Measurements from ENCODE around the gene ABRACL.

ABRACL gene

GRCh38 chr6:139010674-139011073 lies 17.9 kb upstream of the ABRACL start:
- DNase-seq (ENCODE audit: low spot score) = no peak
- in situ Hi-C loops (cut with MboI; ENCODE audit: low pct_unique_long_range_greater_than_20kb, low sequenced_read_pairs, unreplicated experiment) = no loop called here
- no peak for TF ChIP-seq CTCF (IDR thresholded peaks at IDR 0.05; ENCODE audit: extremely low read depth, insufficient read depth, missing control alignments)

GRCh38 chr6:139011980-139012379 lies 16.6 kb upstream of the ABRACL start:
- no peak for DNase-seq (ENCODE audit: low spot score)
- TF ChIP-seq CTCF (IDR thresholded peaks at IDR 0.05; ENCODE audit: extremely low read depth, insufficient read depth, missing control alignments) = no peak
- in situ Hi-C loops (cut with MboI; ENCODE audit: low pct_unique_long_range_greater_than_20kb, low sequenced_read_pairs, unreplicated experiment) = no loop called here

GRCh38 chr6:139013185-139013800 lies 15.3 kb upstream of the ABRACL start:
- TF ChIP-seq CTCF (IDR thresholded peaks at IDR 0.05; ENCODE audit: extremely low read depth, insufficient read depth, missing control alignments) = no peak
- DNase-seq (ENCODE audit: low spot score) = no peak
- in situ Hi-C loops (cut with MboI; ENCODE audit: low pct_unique_long_range_greater_than_20kb, low sequenced_read_pairs, unreplicated experiment) = no loop called here

- in situ Hi-C loops (cut with MboI; ENCODE audit: low pct_unique_long_range_greater_than_20kb, low sequenced_read_pairs, unreplicated experiment) = no loop called here
- DNase-seq (ENCODE audit: low spot score) = no peak
- TF ChIP-seq CTCF (IDR thresholded peaks at IDR 0.05; ENCODE audit: extremely low read depth, insufficient read depth, missing control alignments) = no peak
These were observed 13.6 kb upstream of the ABRACL start for GRCh38 chr6:139014945-139015344.

- in situ Hi-C loops (cut with MboI; ENCODE audit: low pct_unique_long_range_greater_than_20kb, low sequenced_read_pairs, unreplicated experiment) = no loop called here
- DNase-seq (ENCODE audit: low spot score) = peak; percentile 50
- no peak for TF ChIP-seq CTCF (IDR thresholded peaks at IDR 0.05; ENCODE audit: extremely low read depth, insufficient read depth, missing control alignments)
These were observed 12.0 kb upstream of the ABRACL start for GRCh38 chr6:139016337-139017213.

- no peak for TF ChIP-seq CTCF (IDR thresholded peaks at IDR 0.05; ENCODE audit: extremely low read depth, insufficient read depth, missing control alignments)
- in situ Hi-C loops (cut with MboI; ENCODE audit: low pct_unique_long_range_greater_than_20kb, low sequenced_read_pairs, unreplicated experiment) = no loop called here
- DNase-seq (ENCODE audit: low spot score) = no peak
These were observed 11.3 kb upstream of the ABRACL start for GRCh38 chr6:139017227-139017626.

Measured in GM13977 (cell line).